ENCODE data around the gene RSPH4A. TPM values are rescaled to one million over a fixed set of nuclear protein-coding genes. Genes with fewer than 3 reads are reported as not detected.
"Not testable (repeated sequence)": the region's sequence is repeated elsewhere in the genome, so short reads cannot be mapped to it uniquely, and the experiment has no call there.

The RSPH4A gene
- polyA plus RNA-seq, 10 donors = 0.29 to 0.91 (median 0.55) TPM

DNA sequence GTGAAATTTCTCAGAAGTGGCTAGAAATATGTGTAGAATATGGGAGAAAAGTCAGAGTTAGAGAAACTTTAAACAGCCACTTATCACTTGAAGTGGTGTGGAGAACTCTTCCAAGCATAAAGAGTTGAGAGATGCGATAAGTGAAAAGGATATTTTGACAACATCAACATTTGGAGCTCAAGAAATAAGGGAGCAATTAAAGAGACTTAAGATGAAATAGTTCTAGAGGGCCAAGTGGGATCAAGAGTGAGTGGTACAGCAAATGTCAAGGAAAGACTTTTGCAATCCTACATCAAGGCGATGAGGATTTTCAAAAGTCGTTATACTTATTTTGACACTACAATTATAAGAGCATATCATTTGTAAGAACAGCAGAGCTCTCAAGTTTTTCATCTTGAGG is 9.6 kb downstream of the RSPH4A start:
- DNase-seq = no peak

DNA sequence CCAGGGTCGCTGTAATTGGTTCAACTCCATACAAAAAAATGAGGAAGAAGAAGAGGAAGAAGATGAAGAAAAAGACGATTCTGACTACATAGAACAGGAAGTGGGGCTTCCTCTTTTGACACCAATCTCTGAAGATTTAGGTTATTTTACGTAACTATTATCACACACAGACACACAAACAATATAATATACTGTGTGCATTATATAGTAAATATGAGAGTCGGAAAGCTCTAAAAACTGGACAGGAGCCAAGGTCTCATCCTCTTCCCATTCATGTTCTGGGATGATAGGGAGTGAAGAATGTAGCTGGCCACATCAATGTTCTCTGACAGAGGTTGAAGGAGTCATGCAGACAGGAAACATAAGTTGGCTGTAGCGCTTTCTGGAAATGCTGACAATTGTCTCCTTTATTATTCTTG is 13.3 kb downstream of the RSPH4A start:
- peak in 1 of 3 donors; percentile 19 for DNase-seq

DNA sequence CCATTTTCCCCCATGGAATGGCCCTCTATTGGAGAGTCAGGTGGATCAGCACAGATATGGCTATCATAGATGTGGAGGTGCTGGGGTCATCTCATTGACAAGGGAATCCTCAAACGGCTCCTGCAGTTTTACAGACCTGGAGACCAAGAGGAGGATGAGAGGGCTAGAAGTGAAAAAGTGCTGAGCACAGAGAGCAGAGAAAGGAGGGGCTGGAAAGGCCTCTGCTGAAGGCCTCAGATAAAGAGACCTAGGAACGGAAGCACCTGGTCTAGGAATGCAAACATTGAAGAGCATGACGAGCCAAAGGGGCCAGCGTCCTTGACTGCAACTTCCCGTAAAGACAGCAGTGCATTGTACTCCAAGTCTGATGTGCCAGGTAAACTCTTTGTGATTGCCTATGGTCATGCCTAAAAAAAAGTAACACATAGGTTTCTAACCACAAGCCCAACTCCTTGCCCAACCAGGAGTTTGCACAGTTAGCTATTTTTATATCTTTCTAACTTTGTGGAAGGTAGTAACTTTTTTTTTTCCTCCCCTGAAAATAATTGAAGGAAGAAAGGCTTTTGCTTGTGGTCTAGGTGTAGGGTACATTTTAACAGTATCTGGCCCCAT is 15.2 kb downstream of the RSPH4A start:
- DNase-seq = peak in 1 of 3 donors; percentile 32

DNA sequence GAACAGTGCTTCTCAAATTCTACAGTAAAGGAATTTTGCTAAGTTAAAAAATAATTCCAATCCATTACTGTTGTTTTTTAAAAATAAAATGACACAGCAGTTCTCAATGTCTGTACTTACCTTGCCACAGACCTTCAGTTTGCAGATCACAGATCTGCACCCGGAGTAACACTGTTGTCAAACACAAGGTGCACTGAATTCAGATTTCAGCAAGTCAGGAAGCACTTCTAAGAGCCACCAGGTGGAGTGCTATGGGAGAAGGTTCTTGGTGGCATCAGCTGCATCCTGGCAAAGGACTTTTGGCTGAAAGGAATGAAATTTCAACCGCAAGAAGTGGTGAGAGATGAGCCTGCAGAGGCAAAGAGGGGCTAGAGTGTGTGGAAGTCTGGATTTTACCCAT is 17.4 kb downstream of the RSPH4A start:
- no peak for DNase-seq

DNA sequence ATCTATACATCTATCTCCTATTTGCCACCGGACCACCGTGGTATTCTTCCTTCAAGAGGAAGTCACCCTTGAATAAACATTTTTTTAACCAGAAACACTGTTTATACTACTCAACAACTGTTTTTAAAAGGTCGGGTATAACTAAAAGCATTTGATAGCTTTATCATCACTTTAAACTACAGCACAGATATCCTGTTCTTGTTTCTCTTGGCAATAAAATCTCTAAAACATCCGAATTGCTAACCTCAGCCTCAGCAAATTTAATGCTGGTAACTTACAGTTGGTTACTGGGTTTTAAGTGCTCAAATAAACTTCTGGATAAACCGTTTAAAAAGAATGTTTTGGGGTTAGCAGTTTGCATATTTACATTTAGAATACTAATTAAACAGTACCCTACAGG is 31.9 kb downstream of the RSPH4A start:
- no peak for DNase-seq

DNA sequence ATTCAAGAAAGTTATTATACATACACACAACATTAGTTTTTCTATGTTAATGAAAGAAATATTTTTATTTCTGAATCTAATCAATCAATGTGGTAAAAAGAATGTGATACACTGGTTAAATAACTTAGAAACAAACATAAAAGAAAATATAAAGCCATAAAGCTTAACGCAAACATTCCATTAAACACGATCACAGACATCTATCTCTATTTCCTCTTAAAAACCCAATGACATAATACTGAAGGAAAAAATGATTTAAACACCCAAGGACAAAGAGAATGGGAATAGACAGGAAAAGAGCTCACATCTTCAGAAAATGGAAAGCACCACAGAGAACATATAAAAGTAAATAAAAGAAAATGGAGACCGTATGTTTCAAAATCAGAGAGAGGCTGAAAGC is 32.9 kb downstream of the RSPH4A start:
- no peak for DNase-seq

DNA sequence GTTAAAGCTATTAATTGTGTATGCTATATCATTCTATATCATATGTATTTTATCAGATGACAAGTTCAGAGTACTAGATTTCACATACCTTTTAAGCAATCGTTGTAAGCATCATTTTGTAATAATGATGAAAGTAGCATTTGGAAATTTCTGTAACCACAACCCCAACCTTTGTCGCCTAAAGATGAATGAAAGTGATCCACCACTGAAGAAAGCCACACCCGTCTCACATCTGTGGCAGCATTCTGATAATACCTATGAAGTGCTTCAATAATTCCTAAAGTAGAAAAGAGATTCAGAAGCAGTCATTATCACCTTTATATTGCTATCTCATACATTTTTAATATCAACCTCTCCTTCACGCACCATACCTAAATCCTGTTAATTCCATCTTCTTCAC is 35.6 kb downstream of the RSPH4A start:
- no peak for DNase-seq

DNA sequence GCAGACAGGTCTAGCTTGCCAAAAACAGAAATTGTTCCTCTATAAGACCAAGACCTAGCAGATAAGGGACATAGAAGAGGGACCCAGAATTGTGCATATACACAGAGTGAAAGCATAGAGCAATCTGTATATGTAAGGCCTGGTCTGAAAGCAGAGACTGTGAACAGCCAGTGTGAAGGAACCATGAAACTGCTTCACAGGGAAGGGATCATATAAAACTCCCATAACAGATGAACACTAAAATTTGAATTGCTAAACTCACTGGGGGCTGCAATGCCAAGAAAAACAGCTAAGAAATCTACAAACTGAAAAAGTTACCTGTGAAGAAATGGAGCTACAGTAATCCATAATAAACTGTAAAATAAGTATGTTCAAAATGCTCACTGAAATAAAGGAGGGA is 45.3 kb downstream of the RSPH4A start:
- DNase-seq = no peak

DNA sequence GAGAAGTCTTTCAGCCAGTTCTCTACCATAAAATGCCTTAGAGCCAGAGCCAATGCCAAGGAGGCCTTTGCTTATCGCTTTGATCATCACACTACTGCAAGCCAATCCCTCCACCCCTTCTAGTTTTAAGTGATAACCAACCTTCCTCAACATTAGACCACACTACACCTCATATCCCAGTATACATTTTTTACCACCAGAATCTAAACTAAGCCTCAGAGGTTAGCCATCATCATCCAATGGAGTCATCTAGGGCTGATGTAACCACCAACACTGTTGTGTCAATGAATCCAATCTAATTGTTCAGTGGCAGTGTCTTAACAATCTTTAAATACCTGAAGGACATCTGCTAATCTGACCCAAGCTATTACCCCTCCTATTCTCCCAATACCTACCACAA is 45.9 kb downstream of the RSPH4A start:
- no peak for DNase-seq

DNA sequence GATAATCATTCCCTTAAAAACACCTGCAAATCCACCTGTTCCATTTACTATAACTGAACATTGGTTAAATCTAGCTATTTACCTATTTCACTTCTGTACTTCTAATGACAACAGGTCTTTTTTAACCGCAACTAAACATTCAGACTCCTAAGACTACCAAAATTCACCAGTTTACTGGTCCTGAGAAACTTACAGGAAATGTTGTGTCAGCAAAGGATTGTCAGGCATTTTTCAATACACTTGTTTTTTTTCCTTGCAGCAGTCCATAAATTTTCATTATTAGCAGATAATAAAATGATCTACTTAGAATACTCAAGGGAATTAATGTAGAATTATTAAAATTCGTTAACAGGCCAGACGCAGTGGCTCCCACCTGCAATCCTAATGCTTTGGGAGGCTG is 47.0 kb downstream of the RSPH4A start:
- DNase-seq = no peak

DNA sequence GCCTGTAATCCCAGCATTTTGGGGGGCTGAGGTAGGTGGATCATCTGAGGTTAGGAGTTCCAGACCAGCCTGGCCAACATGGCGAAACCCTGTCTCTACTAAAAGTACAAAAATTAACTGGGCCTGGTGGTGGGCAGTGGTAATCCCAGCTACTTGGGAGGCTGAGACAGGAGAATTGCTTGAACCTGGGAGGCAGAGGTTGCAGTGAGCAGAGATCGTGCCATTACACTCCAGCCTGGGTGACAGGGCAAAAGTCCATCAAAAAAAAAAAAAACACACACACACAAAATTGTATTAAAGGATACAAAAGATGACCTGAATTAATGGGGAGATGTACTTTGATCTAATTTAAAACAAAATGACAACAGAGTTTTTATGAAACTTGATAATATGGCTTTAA is 47.9 kb downstream of the RSPH4A start:
- not testable (repeated sequence) for DNase-seq

DNA sequence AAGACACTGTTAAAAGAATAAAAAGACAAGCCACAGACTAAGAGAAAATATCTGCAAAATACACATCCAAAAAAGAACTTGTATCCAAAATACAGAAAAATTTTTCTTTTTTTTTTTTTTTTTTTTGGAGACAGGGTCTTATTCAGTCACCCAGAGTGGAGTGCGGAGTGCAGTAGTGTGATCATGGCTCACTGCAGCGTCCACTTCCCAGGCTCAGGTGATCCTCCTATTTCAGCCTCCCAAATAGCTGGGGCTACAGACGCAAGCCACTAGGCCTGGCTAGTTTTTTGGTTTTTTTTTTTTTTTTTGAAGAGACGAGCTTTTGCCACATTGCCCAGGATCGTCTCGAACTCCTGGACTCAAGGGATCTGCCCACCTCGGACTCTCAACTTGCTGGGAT is 49.2 kb downstream of the RSPH4A start:
- DNase-seq = no peak

DNA sequence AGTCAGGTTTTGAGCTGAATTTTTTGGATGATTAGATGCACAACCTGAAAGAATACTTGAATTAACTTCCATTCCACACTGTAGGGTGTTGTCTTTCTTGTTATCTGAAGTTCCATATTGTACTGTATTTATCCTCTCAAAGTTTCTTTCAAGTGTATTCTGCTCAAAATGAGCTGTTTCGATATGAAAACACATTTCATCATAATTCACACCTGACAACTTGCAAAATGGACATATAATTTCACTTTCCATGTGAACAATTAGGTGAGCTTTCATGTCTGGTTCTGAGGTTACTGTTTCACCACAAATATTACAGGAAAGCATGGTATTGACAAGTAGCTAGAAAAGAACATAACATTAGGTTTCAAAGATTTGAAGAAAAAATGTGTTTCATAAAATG is 50.6 kb downstream of the RSPH4A start:
- DNase-seq = no peak

DNA sequence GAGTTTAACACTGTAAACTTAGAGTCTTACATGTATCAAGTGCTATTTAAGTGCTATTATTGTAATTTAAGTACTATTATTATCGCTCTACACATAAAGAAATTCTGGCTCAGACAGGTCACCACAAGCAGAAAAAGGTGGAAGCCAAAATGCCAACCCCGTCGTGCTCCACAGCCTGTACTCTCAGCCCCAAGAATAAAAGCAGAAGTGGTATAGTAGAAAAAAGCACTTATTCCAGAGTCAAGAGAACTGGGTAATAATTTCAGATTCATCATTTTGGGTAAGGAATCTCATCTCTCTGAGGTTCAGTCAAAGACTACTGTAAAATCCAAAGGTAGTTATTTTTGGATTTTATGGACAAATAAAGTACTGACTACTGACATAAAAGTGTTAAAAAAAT is 51.3 kb downstream of the RSPH4A start:
- DNase-seq = peak in 1 of 3 donors; percentile 16

DNA sequence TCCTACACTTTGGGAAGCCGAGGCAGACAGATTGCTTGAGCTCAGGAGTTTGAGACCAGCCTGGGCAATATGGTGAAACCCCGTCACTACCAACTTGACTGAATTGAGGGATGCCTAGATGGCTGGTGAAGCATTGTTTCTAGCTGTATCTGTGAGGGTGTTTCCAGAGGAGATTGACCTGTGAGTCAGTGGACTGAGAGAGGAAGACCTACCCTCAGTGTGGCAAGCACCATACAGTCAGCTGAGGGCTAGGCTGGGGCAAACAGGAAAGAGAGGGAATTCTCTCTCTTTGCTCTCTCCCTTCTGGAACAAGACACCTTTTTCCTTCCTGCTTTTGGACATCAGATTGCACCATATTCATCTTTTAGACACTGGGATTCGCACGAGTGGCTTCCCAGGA is 56.0 kb downstream of the RSPH4A start:
- no peak for DNase-seq

DNA sequence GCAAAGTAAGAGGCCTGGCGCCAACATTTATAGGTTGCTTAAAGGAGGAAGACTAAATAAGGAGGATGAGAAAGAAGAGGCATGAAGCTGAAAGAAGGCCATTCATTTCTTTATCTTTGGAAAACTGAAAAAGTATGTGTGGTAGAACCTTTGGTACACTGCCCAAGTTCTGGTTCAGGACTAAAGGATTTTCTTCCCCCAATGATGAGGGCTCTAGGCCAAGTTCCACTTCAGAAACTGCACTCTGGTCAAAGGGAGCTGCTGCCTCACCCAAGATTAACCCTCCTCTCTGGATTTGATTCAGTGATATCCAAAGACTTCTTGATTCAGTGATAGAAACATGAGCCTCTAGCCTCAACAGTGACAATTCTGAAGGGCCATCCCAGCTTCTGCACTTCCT is 59.7 kb downstream of the RSPH4A start:
- no peak for DNase-seq

DNA sequence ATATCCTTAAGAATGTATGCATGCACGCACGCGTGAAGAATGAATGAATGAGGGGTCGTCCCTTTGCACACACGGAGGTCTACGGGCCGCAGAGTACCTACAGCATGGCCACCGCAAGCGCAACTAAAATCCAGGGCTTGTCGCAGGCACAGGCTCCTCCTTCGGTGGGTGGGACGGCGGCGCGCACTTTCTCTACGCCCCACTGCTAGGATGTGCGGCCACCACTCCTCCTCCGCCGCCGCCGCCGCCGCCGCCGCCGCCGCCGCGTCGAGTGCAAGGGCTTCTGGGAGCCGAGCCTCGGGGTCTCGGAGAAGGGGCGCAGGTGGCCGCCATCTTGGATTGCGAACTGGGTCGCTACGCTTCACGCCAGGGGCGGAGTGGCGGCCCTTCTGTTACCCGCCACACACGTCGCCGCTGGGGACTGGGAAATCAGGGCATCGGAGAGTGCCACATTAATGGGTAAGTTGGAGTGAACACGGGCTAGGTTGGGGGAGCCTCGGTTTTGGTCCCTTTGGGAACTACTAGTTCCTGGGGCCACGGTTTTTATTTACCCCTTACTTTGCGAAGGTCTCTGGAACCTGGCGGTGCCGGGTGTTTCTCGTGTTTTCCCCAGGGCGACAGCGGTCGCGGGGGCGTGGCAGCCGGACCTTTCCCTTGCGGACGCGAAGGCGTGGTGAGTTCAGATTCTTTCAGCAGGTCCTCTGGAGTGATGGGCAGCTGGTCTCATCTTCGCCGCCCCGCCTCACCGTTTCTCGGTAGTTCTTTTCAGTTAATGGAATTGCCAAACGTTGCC is 64.8 kb downstream of the RSPH4A start, which contains the start of gene KPNA5:
Gene KPNA5, plus strand, starts transcription at position 332 of the 793 bp plus-strand sequence. Its CDS starts 124 bp downstream, at position 456.
- DNase-seq = peak; percentile 88 to 97 (median 91)

DNA sequence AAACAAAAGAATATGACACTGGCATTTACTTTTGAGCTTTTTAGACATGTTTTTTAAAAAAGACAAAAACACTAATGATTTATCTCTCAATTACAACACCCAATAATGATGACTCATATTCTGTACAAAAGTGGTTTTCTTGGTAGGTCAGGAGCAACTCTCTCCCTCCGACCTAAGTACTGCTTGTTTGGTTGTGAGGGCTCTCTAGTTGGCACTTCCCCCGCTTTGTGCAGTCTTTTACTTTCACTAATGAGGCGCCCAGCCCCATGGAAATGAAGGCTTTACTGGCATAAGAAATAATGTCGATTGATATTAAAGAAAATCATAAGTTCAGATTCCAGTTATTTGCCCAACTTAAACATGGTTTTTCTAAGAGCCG is 66.0 kb downstream of the RSPH4A start:
- DNase-seq = peak in 1 of 3 donors; percentile 10

Other genes with a start within 250 kb of the RSPH4A start
- 10 to 100 TPM; 30.3 to 39.2 (median 33.1) TPM for gene DSE, start 245.5 kb upstream of the RSPH4A start, polyA plus RNA-seq (ENCODE audit: insufficient read length in 10 of 10)
- 1 to 10 TPM; 2.1 to 4.7 (median 4.0) TPM for gene CALHM6, start 155.1 kb upstream of the RSPH4A start, polyA plus RNA-seq (ENCODE audit: insufficient read length in 10 of 10)
- gene CALHM5, start 104.8 kb upstream of the RSPH4A start, polyA plus RNA-seq (ENCODE audit: insufficient read length in 10 of 10) = 1 to 10 TPM; 2.6 to 3.7 (median 3.1) TPM
- gene TRAPPC3L, start 70.8 kb upstream of the RSPH4A start, polyA plus RNA-seq (ENCODE audit: insufficient read length in 10 of 10) = under 1 TPM in 5 of 10 donors, not detected in 5; 0.05 to 0.24 (median 0.11) TPM
- under 1 TPM in 1 of 10 donors, not detected in 9; 0.16 TPM for gene CALHM4, start 62.7 kb upstream of the RSPH4A start, polyA plus RNA-seq (ENCODE audit: insufficient read length in 10 of 10)
- 10 to 100 TPM; 44.3 to 69.6 (median 57.9) TPM for gene RWDD1, start 45.0 kb upstream of the RSPH4A start, polyA plus RNA-seq (ENCODE audit: insufficient read length in 10 of 10)
- 10 to 100 TPM in 4 of 10 donors, 1 to 10 TPM in 6; 6.6 to 11.4 (median 9.5) TPM for gene ZUP1, start 52.3 kb downstream of the RSPH4A start, polyA plus RNA-seq (ENCODE audit: insufficient read length in 10 of 10)
- 10 to 100 TPM in 8 of 10 donors, 1 to 10 TPM in 2; 8.3 to 15.2 (median 12.1) TPM for gene KPNA5, start 64.7 kb downstream of the RSPH4A start, polyA plus RNA-seq (ENCODE audit: insufficient read length in 10 of 10)
- gene FAM162B, start 149.2 kb downstream of the RSPH4A start, polyA plus RNA-seq (ENCODE audit: insufficient read length in 10 of 10) = 1 to 10 TPM; 5.0 to 9.4 (median 6.5) TPM
- gene GPRC6A, start 212.6 kb downstream of the RSPH4A start, polyA plus RNA-seq (ENCODE audit: insufficient read length in 10 of 10) = not detected